GM18520 (cell line): ENCODE measurements around the gene DYRK1A.

Experiments
- ATAC-seq: cut with Tn5 transposase; IDR thresholded peaks from one replicate; pipeline ENCODE4 v1.9.1; 2021; ENCODE audit not compliant: unreplicated experiment

Gene DYRK1A

GRCh38 chr21:37415939-37416338, 49.4 kb downstream of the DYRK1A start:
- ATAC-seq = no peak

- ATAC-seq = no peak
Measured at GRCh38 chr21:37416914-37417313, 50.3 kb downstream of the DYRK1A start.

GRCh38 chr21:37419228-37419906, 52.8 kb downstream of the DYRK1A start:
- ATAC-seq = no peak

GRCh38 chr21:37421306-37421705, 54.7 kb downstream of the DYRK1A start:
- no peak for ATAC-seq

- ATAC-seq = no peak
Measured at GRCh38 chr21:37422382-37422781, 55.8 kb downstream of the DYRK1A start.

GRCh38 chr21:37423103-37423502, 56.5 kb downstream of the DYRK1A start:
- no peak for ATAC-seq

GRCh38 chr21:37424396-37424795, 57.8 kb downstream of the DYRK1A start:
- ATAC-seq = no peak

GRCh38 chr21:37425001-37425400, 58.4 kb downstream of the DYRK1A start:
- no peak for ATAC-seq

GRCh38 chr21:37425684-37426083, 59.1 kb downstream of the DYRK1A start:
- ATAC-seq = no peak

- ATAC-seq = no peak
Measured at GRCh38 chr21:37427221-37427620, 60.6 kb downstream of the DYRK1A start.

GRCh38 chr21:37429356-37429755, 62.8 kb downstream of the DYRK1A start:
- ATAC-seq = no peak

- no peak for ATAC-seq
Measured at GRCh38 chr21:37430184-37430821, 63.7 kb downstream of the DYRK1A start.

- no peak for ATAC-seq
Measured at GRCh38 chr21:37431243-37431642, 64.7 kb downstream of the DYRK1A start.

GRCh38 chr21:37432710-37433455, 66.3 kb downstream of the DYRK1A start:
- ATAC-seq = no peak

GRCh38 chr21:37433456-37433840, 66.9 kb downstream of the DYRK1A start:
- no peak for ATAC-seq

GRCh38 chr21:37435120-37435519, 68.5 kb downstream of the DYRK1A start:
- no peak for ATAC-seq

- ATAC-seq = no peak
Measured at GRCh38 chr21:37435711-37436110, 69.1 kb downstream of the DYRK1A start.

- ATAC-seq = no peak
Measured at GRCh38 chr21:37436174-37436573, 69.6 kb downstream of the DYRK1A start.

- no peak for ATAC-seq
Measured at GRCh38 chr21:37437376-37438080, 71.0 kb downstream of the DYRK1A start.

- ATAC-seq = no peak
Measured at GRCh38 chr21:37443683-37444082, 77.1 kb downstream of the DYRK1A start.

GRCh38 chr21:37445228-37445627, 78.7 kb downstream of the DYRK1A start:
- ATAC-seq = no peak

GRCh38 chr21:37446552-37446951, 80.0 kb downstream of the DYRK1A start:
- ATAC-seq = no peak
